HepG2 (cell line): Measurements from ENCODE around the gene NPIPB6.

Experiments
- ZNF274 ChIP-seq: sonication (generic); formaldehyde crosslinking; IDR thresholded peaks from 2 replicates; pipeline ENCODE4 v1.5.1; 2020; ENCODE audit warnings: mild to moderate bottlenecking, missing genetic modification reagents
- TF ChIP-seq, protein P1 (sequence below): sonication (generic); formaldehyde crosslinking; IDR thresholded peaks from 2 replicates; pipeline ENCODE4 v1.5.0; 2020; ENCODE audit warnings: mild to moderate bottlenecking, missing genetic modification reagents, moderate library complexity
- TF ChIP-seq, protein P2 (sequence below), 2 experiments: sonication (generic) in 1 of 2; formaldehyde crosslinking in 1 of 2; IDR thresholded peaks; 2 replicates each; pipeline versions ENCODE4 v1.4.0 to v1.6.1; 2018 to 2020; ENCODE audit warnings: missing genetic modification reagents in 2 of 2, borderline replicate concordance in 1 of 2, low read depth in 1 of 2, mild to moderate bottlenecking in 1 of 2, missing biosample characterization in 1 of 2

DNA sequence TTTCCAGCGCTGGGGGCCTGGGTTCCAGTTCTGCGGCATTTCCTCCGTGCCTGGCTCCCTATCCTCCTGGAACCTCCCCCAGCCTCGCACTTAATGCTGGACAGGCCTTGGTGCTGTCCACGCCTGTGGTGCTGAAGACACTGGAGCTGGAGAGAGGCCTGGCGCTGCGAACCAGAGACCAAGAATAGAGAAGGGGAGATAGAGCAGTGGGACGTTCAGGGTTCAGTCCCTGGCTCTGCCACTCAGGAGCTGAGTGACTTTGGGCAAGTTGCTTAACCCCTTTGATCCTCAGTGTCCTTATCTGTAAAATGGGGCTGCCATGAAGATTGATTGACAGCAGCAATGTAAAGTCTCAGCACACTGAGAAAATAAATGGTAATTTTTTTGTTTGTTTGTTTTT lies 59.1 kb downstream of the NPIPB6 start:
- TF ChIP-seq ZNF274 = peak; percentile 84
- TF ChIP-seq, protein P1, sequence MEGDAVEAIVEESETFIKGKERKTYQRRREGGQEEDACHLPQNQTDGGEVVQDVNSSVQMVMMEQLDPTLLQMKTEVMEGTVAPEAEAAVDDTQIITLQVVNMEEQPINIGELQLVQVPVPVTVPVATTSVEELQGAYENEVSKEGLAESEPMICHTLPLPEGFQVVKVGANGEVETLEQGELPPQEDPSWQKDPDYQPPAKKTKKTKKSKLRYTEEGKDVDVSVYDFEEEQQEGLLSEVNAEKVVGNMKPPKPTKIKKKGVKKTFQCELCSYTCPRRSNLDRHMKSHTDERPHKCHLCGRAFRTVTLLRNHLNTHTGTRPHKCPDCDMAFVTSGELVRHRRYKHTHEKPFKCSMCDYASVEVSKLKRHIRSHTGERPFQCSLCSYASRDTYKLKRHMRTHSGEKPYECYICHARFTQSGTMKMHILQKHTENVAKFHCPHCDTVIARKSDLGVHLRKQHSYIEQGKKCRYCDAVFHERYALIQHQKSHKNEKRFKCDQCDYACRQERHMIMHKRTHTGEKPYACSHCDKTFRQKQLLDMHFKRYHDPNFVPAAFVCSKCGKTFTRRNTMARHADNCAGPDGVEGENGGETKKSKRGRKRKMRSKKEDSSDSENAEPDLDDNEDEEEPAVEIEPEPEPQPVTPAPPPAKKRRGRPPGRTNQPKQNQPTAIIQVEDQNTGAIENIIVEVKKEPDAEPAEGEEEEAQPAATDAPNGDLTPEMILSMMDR (CRISPR knock-in tag) = no peak
- TF ChIP-seq, protein P2, sequence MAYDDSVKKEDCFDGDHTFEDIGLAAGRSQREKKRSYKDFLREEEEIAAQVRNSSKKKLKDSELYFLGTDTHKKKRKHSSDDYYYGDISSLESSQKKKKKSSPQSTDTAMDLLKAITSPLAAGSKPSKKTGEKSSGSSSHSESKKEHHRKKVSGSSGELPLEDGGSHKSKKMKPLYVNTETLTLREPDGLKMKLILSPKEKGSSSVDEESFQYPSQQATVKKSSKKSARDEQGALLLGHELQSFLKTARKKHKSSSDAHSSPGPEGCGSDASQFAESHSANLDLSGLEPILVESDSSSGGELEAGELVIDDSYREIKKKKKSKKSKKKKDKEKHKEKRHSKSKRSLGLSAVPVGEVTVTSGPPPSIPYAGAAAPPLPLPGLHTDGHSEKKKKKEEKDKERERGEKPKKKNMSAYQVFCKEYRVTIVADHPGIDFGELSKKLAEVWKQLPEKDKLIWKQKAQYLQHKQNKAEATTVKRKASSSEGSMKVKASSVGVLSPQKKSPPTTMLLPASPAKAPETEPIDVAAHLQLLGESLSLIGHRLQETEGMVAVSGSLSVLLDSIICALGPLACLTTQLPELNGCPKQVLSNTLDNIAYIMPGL (CRISPR knock-in tag; IDR thresholded peaks at IDR 0.05; ENCODE audit: borderline replicate concordance in 1 of 2, low read depth in 1 of 2) = peak; percentile 24 to 32; a peak in 1 of 4 replicates
